OCI-LY3 (cell line): ENCODE data around the gene WWOX.

Experiments
- CTCF ChIP-seq: fragments of 200-600, 300-600 bp; sonication (generic); IDR thresholded peaks from 2 replicates; pipeline ENCODE4 v1.5.1; 2014; ENCODE audit warnings: antibody characterized with exemption, low read length, low read depth
- EZH2phosphoT487 ChIP-seq: fragments of 200-600 bp; shearing (Covaris generic); IDR thresholded peaks from 2 replicates; pipeline ENCODE4 v1.6.1; 2018; ENCODE audit warnings: antibody characterized with exemption, mixed run types, low read depth

- no peak for TF ChIP-seq CTCF
- TF ChIP-seq EZH2phosphoT487: no peak
Observed at GRCh38 chr16:79045191-79045590, 945.7 kb downstream of the WWOX start.
